Measurements from ENCODE around the gene UFSP1. TPM values are rescaled to one million over a fixed set of nuclear protein-coding genes. Genes with fewer than 3 reads are reported as not detected.
A peak's percentile ranks its signal among the peaks of the same experiment; 100 is the strongest.

Gene UFSP1
- total and polyA plus RNA-seq, 5 experiments from 2014 or later, result 1.1 to 10.9 (median 2.7) TPM

- Mint-ChIP-seq H3K4me1 (peaks cover 16 to 33% (median 28%) of the 10 kb centered on the region in 4 donors), H3K27ac (no peak overlapping the region), H3K4me3 (peak overlapping the region in 9 of 10 donors; percentile 18 to 94 (median 36)), H3K27me3 (peaks cover 12 to 58% (median 30%) of the 10 kb centered on the region in 5 donors), H3K9me3 (peaks cover 0 to 3% (median 0%) of the 10 kb centered on the region in 9 donors), H3K36me3 (peaks cover 0 to 8% (median 0%) of the 10 kb centered on the region in 3 donors)
- POLR2A ChIA-PET, result interaction anchor here (0.6 to 1.2 kb wide), 3 partner anchors 20 to 171 kb away, joined by 4 to 5 read pairs (median 5); partner anchors contain the start of gene SRRT
- DNase-seq, result no peak
- no peak for ATAC-seq
Observed at GRCh38 chr7:100893910-100894721, 4.6 kb upstream of the UFSP1 start.

GRCh38 chr7:100893318-100893895 lies 3.9 kb upstream of the UFSP1 start:
- H3K27ac Mint-ChIP-seq, result no peak overlapping the region
- POLR2A ChIA-PET, result interaction anchor here (0.6 to 1.2 kb wide), 2 partner anchors 19 to 167 kb away, joined by 5 read pairs; partner anchors contain the start of gene SRRT
- H3K4me3 Mint-ChIP-seq, result peak overlapping the region in 3 of 10 donors; percentile 18 to 62 (median 48)
- ATAC-seq (no peak), DNase-seq (no peak)
- H3K4me1 Mint-ChIP-seq, result peaks cover 17 to 38% (median 33%) of the 10 kb centered on the region in 4 donors
- peaks cover 12 to 56% (median 27%) of the 10 kb centered on the region in 5 donors for H3K27me3 Mint-ChIP-seq
- H3K36me3 Mint-ChIP-seq, result peaks cover 0 to 10% (median 0%) of the 10 kb centered on the region in 3 donors
- peaks cover 0 to 3% (median 0%) of the 10 kb centered on the region in 9 donors for H3K9me3 Mint-ChIP-seq

GRCh38 chr7:100892364-100893317 lies 3.1 kb upstream of the UFSP1 start:
- peaks cover 0 to 16% (median under 1%) of the 10 kb centered on the region in 3 donors for H3K36me3 Mint-ChIP-seq
- H3K4me3 Mint-ChIP-seq, result peak overlapping the region in 5 of 10 donors; percentile 26 to 85 (median 42)
- POLR2A ChIA-PET, result no interaction called here
- H3K9me3 Mint-ChIP-seq, result peaks cover 0 to 3% (median 0%) of the 10 kb centered on the region in 9 donors
- peak overlapping the region in 1 of 10 donors; percentile 40 for H3K27ac Mint-ChIP-seq
- DNase-seq, result no peak
- H3K4me1 Mint-ChIP-seq, result peaks cover 22 to 46% (median 38%) of the 10 kb centered on the region in 4 donors
- no peak for ATAC-seq
- peaks cover 12 to 48% (median 20%) of the 10 kb centered on the region in 5 donors for H3K27me3 Mint-ChIP-seq

GRCh38 chr7:100891568-100892247 lies 2.2 kb upstream of the UFSP1 start:
- H3K27me3 Mint-ChIP-seq, result peaks cover 9 to 44% (median 20%) of the 10 kb centered on the region in 5 donors
- no peak for ATAC-seq
- peak overlapping the region; percentile 31 to 85 (median 80) for H3K4me3 Mint-ChIP-seq
- POLR2A ChIA-PET, result interaction anchor here (0.6 to 6.3 kb wide), 3 partner anchors 15 to 204 kb away, joined by 3 to 165 read pairs (median 33); partner anchors contain the start of genes SLC12A9 and SRRT
- H3K9me3 Mint-ChIP-seq, result peaks cover 0 to 1% (median 0%) of the 10 kb centered on the region in 9 donors
- peaks cover 25 to 50% (median 44%) of the 10 kb centered on the region in 4 donors for H3K4me1 Mint-ChIP-seq
- H3K27ac Mint-ChIP-seq, result peak overlapping the region in 5 of 10 donors; percentile 15 to 68 (median 40)
- peaks cover 0 to 26% (median 10%) of the 10 kb centered on the region in 3 donors for H3K36me3 Mint-ChIP-seq
- no peak for DNase-seq

GRCh38 chr7:100890653-100891567 lies 1.4 kb upstream of the UFSP1 start:
- POLR2A ChIA-PET, result interaction anchor here (0.6 to 6.3 kb wide), 3 partner anchors 14 to 203 kb away, joined by 3 to 165 read pairs (median 33); partner anchors contain the start of genes SLC12A9 and SRRT
- H3K4me3 Mint-ChIP-seq, result peak overlapping the region; percentile 82 to 94 (median 86)
- peaks cover 4 to 36% (median 14%) of the 10 kb centered on the region in 5 donors for H3K27me3 Mint-ChIP-seq
- DNase-seq (no peak), ATAC-seq (no peak)
- H3K36me3 Mint-ChIP-seq, result peaks cover 0 to 30% (median 17%) of the 10 kb centered on the region in 3 donors
- H3K27ac Mint-ChIP-seq, result peak overlapping the region in 3 of 10 donors; percentile 7 to 68 (median 31)
- no peaks in the 10 kb centered on the region for H3K9me3 Mint-ChIP-seq
- H3K4me1 Mint-ChIP-seq, result peaks cover 21 to 50% (median 43%) of the 10 kb centered on the region in 4 donors

- Mint-ChIP-seq H3K27me3 (peaks cover 3 to 23% (median 8%) of the 10 kb centered on the region in 5 donors), H3K27ac (peak overlapping the region; percentile 91 to 98 (median 96)), H3K36me3 (peaks cover 0 to 52% (median 25%) of the 10 kb centered on the region in 3 donors), H3K4me1 (peaks cover 22 to 70% (median 49%) of the 10 kb centered on the region in 4 donors), H3K4me3 (peak overlapping the region; percentile 80 to 94 (median 88)), H3K9me3 (no peaks in the 10 kb centered on the region)
- ATAC-seq, result no peak
- no peak for DNase-seq
- POLR2A ChIA-PET, result interaction anchor here (0.6 to 6.3 kb wide), 8 partner anchors 12 to 522 kb away, joined by 3 to 165 read pairs (median 5); partner anchors contain the start of genes EPHB4, FBXO24, FIS1 and LRCH4
Observed at GRCh38 chr7:100888291-100888987, 1.1 kb downstream of the UFSP1 start.

- H3K4me1 Mint-ChIP-seq, result peaks cover 24 to 76% (median 52%) of the 10 kb centered on the region in 4 donors
- peak overlapping the region; percentile 80 to 94 (median 88) for H3K4me3 Mint-ChIP-seq
- DNase-seq (peak; percentile 38 to 79 (median 54)), ATAC-seq (peak; percentile 29 to 49)
- H3K27me3 Mint-ChIP-seq, result peaks cover 3 to 18% (median 8%) of the 10 kb centered on the region in 5 donors
- H3K36me3 Mint-ChIP-seq, result peaks cover 0 to 59% (median 30%) of the 10 kb centered on the region in 3 donors
- POLR2A ChIA-PET, result interaction anchor here (0.8 to 6.3 kb wide), 8 partner anchors 11 to 357 kb away, joined by 3 to 165 read pairs (median 4); partner anchors contain the start of genes EPHB4, FBXO24, FIS1 and LRCH4
- H3K27ac Mint-ChIP-seq, result peak overlapping the region; percentile 91 to 98 (median 96)
- H3K9me3 Mint-ChIP-seq, result no peaks in the 10 kb centered on the region
Observed at GRCh38 chr7:100887516-100888290, 1.8 kb downstream of the UFSP1 start.

- H3K27me3 Mint-ChIP-seq, result peaks cover 3 to 11% (median 5%) of the 10 kb centered on the region in 5 donors
- H3K4me1 Mint-ChIP-seq, result peaks cover 24 to 76% (median 51%) of the 10 kb centered on the region in 4 donors
- peaks cover 0 to 66% (median 30%) of the 10 kb centered on the region in 3 donors for H3K36me3 Mint-ChIP-seq
- peak overlapping the region; percentile 91 to 98 (median 96) for H3K27ac Mint-ChIP-seq
- no peaks in the 10 kb centered on the region for H3K9me3 Mint-ChIP-seq
- ATAC-seq (no peak), DNase-seq (no peak)
- POLR2A ChIA-PET, result interaction anchor here (0.8 to 6.3 kb wide), 6 partner anchors 11 to 358 kb away, joined by 3 to 165 read pairs (median 5); partner anchors contain the start of genes EPHB4, FBXO24, FIS1 and LRCH4
- H3K4me3 Mint-ChIP-seq, result peak overlapping the region; percentile 80 to 94 (median 88)
Observed at GRCh38 chr7:100886936-100887515, 2.5 kb downstream of the UFSP1 start.

Measured in naive thymus-derived CD8-positive, alpha-beta T cell (primary cell).